LNCaP clone FGC (cell line): ENCODE results near the gene DIAPH2.

ENCODE experiments used
- DNase-seq: peaks from one replicate; pipeline ENCODE4 v3.0.0-alpha.2; 2011; ENCODE audit warnings: low read depth
- H3K4me3 ChIP-seq: 2 replicates; pipeline ENCODE4 v1.5.1; 2011; ENCODE audit warnings: mild to moderate bottlenecking, low read depth, low read length, control low read depth
- TF ChIP-seq, protein P1 (sequence below): IDR thresholded peaks from 2 replicates; pipeline ENCODE4 v1.5.1; 2012; ENCODE audit warnings: mild to moderate bottlenecking; ENCODE audit not compliant: control insufficient read depth, insufficient read depth; ENCODE audit errors: extremely low read depth

The DIAPH2 gene

DNA sequence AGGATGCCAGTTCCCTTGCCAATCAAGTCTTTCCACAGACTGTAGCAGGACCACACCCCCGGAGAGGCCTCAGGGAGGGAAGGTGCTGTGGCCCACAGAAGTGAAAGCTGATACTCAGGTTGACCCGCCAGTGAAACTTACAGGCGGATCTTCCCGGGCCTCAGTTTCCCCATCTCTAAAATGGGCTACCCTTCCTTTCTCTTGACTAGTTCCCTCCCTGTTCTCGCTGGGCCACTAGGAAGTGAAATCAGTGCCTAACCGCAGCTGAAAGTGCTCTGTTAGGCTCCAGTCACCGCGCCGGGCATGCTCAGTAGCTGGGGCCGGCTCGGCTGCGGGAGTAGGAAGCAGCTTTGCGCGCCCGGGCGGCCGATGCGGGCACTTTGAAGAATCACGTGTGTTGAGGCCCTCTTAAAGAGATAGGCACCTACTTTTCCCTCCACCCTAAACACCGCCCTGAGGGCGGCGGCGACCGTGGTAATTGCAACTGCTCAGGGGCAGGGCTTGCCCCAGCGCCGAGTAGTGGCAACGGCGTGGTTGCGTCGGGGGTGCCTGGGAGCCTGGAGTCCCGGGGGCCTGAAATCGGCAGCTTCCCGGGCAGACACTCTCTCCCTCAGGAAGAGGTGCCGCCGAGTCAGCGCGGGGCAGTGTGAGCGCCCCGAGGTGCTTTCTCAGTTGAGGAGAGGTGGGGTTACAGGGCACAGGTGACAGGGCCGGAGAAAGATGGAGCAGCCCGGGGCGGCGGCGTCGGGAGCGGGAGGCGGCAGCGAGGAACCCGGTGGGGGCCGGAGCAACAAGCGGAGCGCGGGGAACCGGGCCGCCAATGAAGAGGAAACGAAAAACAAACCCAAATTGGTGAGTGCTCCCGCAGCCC is at the start of gene DIAPH2:
DIAPH2 (plus strand) TSS at position 504 of the 871 bp plus-strand sequence.
- H3K4me3 ChIP-seq = peak within 1 kb of the TSS; percentile 71
- peak; percentile 41 for DNase-seq
- TF ChIP-seq, protein P1, sequence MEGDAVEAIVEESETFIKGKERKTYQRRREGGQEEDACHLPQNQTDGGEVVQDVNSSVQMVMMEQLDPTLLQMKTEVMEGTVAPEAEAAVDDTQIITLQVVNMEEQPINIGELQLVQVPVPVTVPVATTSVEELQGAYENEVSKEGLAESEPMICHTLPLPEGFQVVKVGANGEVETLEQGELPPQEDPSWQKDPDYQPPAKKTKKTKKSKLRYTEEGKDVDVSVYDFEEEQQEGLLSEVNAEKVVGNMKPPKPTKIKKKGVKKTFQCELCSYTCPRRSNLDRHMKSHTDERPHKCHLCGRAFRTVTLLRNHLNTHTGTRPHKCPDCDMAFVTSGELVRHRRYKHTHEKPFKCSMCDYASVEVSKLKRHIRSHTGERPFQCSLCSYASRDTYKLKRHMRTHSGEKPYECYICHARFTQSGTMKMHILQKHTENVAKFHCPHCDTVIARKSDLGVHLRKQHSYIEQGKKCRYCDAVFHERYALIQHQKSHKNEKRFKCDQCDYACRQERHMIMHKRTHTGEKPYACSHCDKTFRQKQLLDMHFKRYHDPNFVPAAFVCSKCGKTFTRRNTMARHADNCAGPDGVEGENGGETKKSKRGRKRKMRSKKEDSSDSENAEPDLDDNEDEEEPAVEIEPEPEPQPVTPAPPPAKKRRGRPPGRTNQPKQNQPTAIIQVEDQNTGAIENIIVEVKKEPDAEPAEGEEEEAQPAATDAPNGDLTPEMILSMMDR = no peak

DNA sequence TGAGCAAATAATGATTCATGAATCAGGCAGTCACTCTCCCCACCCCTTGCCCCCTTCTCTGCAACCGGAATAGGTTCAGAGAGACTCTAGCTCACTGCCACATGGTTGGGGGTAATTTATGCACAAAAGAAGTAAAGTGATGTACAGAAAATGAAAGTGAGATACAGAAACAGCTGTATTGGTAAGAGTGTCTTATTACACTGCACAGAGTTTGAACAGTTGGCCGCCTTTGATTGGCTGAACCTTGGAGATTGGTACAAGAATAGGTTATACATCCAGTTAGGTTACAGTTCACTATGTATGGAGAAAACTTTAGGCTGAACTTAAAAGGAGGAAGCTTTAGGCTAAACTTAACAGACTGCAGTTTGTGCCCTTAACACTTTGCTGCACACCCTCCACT is 34.6 kb upstream of the DIAPH2 start:
- no peak for DNase-seq
- H3K4me3 ChIP-seq = no peak overlapping the region
- TF ChIP-seq, protein P1 = no peak

DNA sequence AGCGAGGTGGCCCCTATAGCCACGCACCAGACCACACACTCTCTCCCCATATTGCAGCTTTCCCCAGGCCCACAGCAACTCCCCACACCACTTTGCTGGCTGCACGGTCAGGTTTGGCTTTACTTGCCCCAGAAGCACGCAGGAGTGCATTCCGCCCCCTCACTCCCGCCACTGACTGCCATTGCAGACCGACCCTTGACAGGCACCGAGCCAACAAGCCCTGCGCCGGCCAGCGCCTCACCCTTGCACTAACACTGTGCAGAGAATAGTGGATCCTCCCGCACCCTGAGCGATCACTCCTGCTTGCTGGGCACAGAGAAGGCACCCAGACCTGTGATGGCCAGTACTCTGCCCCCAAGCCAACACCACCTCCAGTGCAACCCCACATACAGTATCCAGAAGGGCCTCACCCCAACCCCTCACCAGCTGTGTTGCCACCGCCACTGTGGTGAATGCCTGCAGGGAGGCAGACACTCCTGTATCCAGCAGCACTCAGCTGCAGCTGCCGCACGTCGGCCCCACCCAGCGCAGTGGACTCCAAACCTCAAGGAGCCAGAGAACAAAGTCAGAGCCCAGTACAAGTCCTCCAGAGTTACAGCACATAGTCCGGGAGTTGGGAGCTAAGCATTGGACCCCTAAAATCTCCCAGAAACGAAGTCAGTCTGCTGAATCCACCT is 28.6 kb upstream of the DIAPH2 start:
- no peak for DNase-seq
- TF ChIP-seq, protein P1 = no peak

DNA sequence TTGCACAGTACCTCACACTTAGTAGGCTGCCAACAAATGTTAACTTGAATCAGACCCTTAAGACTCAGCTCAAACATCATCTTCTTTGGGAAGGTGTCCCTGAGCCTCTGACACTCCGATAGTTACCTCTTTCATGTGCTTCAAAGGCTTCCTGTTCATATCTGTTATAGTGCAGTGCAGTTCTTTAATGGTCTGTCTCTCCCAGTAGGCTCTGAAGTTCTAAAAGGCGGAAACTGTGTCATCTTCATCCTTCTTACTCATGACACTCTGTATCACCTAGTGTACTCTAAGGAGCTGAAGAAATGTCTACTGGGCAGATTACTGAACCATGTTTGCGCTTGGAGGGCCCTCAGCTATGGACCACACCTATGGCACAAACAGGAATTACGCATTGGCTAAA is 2.1 kb upstream of the DIAPH2 start:
- no peak overlapping the region for H3K4me3 ChIP-seq
- DNase-seq = no peak

More for the DNA sequence above, 28.6 kb upstream of the DIAPH2 start:
- no peak overlapping the region for H3K4me3 ChIP-seq

DNA sequence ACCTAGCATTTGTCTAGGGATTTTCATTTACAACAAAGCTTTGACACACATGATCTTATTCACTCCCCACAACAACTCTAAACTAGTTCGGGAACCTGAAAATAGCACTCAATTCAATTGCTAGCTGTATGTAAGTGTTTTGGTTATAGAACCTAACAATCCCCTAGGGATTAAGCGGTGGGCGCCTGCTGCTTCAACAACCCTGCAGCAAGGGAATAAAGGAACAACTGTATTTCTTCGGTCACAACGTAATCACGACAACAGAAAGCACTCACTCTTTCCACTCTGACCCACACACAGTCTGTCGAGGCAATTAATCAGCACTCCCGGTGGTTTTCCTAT is 674 bp upstream of the DIAPH2 start:
- peak overlapping the region; percentile 71 for H3K4me3 ChIP-seq
- TF ChIP-seq, protein P1 = no peak
- DNase-seq = no peak

More for the DNA sequence above, 2.1 kb upstream of the DIAPH2 start:
- TF ChIP-seq, protein P1 = no peak

DNA sequence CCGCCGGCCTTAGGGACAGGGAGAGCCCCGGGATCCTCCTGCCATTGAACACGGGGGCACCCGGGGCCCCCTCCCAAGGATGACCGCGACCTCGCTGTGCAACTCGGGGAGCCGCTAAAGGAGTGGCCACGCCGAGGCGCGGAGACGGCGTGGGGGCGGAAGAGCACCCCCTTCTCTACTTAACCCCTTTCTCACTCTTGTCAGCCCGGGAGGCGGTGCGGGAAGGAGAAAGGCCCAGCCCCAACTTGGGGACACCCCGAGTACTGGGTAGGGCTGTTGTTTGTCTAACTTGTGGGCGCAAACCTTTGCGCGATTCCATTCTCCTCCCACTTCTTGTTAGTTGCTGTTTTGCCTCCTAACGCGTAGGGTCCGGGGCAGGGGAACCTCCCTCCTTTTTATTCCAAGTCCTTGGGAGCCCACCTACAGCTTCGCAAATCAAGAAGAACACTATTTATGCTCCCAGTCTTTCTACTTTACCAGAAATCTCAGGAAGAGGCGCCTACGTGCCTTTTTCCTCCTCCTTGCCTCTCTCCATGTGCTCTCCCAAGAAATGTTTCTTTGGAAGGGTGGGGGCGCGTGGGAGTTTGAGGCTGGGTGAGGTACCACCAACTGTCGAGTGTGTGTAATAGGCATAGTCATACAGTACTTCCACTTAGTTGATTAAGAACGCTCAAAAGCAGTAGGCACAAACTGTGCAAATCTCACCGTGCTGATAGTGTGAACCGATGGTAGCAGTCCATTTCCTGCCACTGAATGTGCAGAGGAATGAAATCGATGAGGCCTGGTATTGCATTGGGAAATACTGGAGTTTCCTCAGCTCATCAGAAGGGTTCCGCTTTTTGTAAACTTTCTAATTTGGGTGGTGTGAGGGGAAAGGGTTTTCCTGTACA is 813 bp downstream of the DIAPH2 start:
- no peak for DNase-seq
- H3K4me3 ChIP-seq = peak overlapping the region; percentile 71
- TF ChIP-seq, protein P1 = no peak
